ENCODE measurements around the gene TGFBR3. TPM values are rescaled to one million over a fixed set of nuclear protein-coding genes. Genes with fewer than 3 reads are reported as not detected.

The TGFBR3 gene
- total and polyA plus RNA-seq, 2 experiments from 2014 or later, result 16.2 to 26.5 TPM

- H3K4me3 ChIP-seq, result no peak overlapping the region
- no peak for TF ChIP-seq EZH2 (IDR thresholded peaks at IDR 0.05; ENCODE audit: insufficient read depth, poor library complexity, severe bottlenecking)
- TF ChIP-seq EZH2phosphoT487 (IDR thresholded peaks at IDR 0.05; ENCODE audit: insufficient read depth, low read depth), result no peak
- H3K27ac ChIP-seq, result no peak overlapping the region
- no peak overlapping the region for H3K9ac ChIP-seq
- H3K27me3 ChIP-seq (replicated peaks; ENCODE audit: insufficient read depth), result no peaks in the 10 kb centered on the region
- H3K9me2 ChIP-seq (ENCODE audit: insufficient read depth), result no peaks in the 10 kb centered on the region; the same call in 1 of the 2 replicates
- H3K9me3 ChIP-seq (ENCODE audit: low read depth), result no peaks in the 10 kb centered on the region
- 63 to 80% methylated on average over 2 of the region's 2 CpGs for WGBS, 2 experiments (ENCODE audit: low coverage in 1 of 2, low lambda C conversion rate in 2 of 2, missing lambda C conversion rate in 2 of 2)
- H3K36me3 ChIP-seq (ENCODE audit: low read depth), result no peaks in the 10 kb centered on the region
- no peaks in the 10 kb centered on the region for H4K20me1 ChIP-seq (ENCODE audit: insufficient read depth)
- H3K4me1 ChIP-seq (ENCODE audit: insufficient read depth), result peaks cover 36% of the 10 kb centered on the region
- peaks cover 40% of the 10 kb centered on the region for H3F3A ChIP-seq (ENCODE audit: insufficient read depth)
- in situ Hi-C loops (cut with MboI), result no loop called here
- no peak overlapping the region for H2AFZ ChIP-seq
- peaks cover 25% of the 10 kb centered on the region for H3K79me2 ChIP-seq (ENCODE audit: insufficient read depth)
- DNase-seq, result no peak
- no peak overlapping the region for H3K4me2 ChIP-seq (ENCODE audit: unreplicated experiment)
These were observed 114.2 kb downstream of the TGFBR3 start for GRCh38 chr1:91771717-91772116.

DNA sequence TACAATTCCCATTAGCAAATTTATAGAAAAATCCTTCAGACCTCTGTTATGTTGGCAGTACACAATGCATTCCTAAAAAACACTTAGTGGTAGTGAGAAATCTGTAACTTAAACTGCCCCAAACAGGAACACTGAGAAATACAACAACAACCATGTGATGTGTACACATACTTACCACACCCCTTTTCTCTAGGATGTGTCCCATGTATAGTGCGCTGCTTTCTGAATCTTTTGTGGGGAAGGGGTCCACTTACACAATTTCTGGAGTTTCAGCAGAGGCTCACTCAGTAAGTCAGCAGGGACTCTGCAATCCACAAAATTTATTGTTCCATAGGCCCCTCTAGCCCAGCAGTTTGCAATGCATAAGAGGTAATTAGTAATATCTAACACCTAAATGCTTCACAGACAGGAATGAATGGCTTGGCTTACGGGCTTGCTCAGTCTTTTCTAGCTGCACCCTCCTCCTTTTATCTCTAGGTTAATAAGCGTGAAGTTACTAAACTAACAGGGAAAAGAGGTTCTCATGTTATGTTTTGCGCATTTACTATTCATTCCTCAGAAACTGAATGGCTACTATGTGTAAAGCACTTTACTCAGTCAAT, 115.2 kb downstream of the TGFBR3 start:
- in situ Hi-C loops (cut with MboI), result no loop called here
- peaks cover 15% of the 10 kb centered on the region for H3K79me2 ChIP-seq (ENCODE audit: insufficient read depth)
- no peaks in the 10 kb centered on the region for H3K36me3 ChIP-seq (ENCODE audit: low read depth)

GRCh38 chr1:91769742-91770141, 116.2 kb downstream of the TGFBR3 start:
- Histone ChIP-seq H3K9ac (no peak overlapping the region), H3K4me3 (no peak overlapping the region), H3K27ac (peak overlapping the region; percentile 6; the same call in 1 of the 2 replicates), H3K4me2 (ENCODE audit: unreplicated experiment) (no peak overlapping the region), H3K9me2 (ENCODE audit: insufficient read depth) (no peaks in the 10 kb centered on the region), H4K20me1 (ENCODE audit: insufficient read depth) (no peaks in the 10 kb centered on the region), H3K79me2 (ENCODE audit: insufficient read depth) (peaks cover 8% of the 10 kb centered on the region), H3K9me3 (ENCODE audit: low read depth) (no peaks in the 10 kb centered on the region), H3K36me3 (ENCODE audit: low read depth) (no peaks in the 10 kb centered on the region), H3F3A (ENCODE audit: insufficient read depth) (peaks cover 37% of the 10 kb centered on the region), H2AFZ (no peak overlapping the region), H3K4me1 (ENCODE audit: insufficient read depth) (peaks cover 30% of the 10 kb centered on the region), H3K27me3 (replicated peaks; ENCODE audit: insufficient read depth) (no peaks in the 10 kb centered on the region)
- TF ChIP-seq EZH2phosphoT487 (IDR thresholded peaks at IDR 0.05; ENCODE audit: insufficient read depth, low read depth) (no peak), EZH2 (IDR thresholded peaks at IDR 0.05; ENCODE audit: insufficient read depth, poor library complexity, severe bottlenecking) (no peak)
- no peak for DNase-seq
- WGBS, 2 experiments (ENCODE audit: low coverage in 1 of 2, low lambda C conversion rate in 2 of 2, missing lambda C conversion rate in 2 of 2), result 61 to 67% methylated on average over 5 of the region's 5 CpGs
- in situ Hi-C loops (cut with MboI), result no loop called here

More for the DNA sequence above, 115.2 kb downstream of the TGFBR3 start:
- no peak overlapping the region for H3K4me3 ChIP-seq
- DNase-seq, result no peak
- no peaks in the 10 kb centered on the region; the same call in 1 of the 2 replicates for H3K9me2 ChIP-seq (ENCODE audit: insufficient read depth)
- H3K4me2 ChIP-seq (ENCODE audit: unreplicated experiment), result no peak overlapping the region
- H3K9ac ChIP-seq, result no peak overlapping the region
- H3F3A ChIP-seq (ENCODE audit: insufficient read depth), result peaks cover 40% of the 10 kb centered on the region
- no peaks in the 10 kb centered on the region for H4K20me1 ChIP-seq (ENCODE audit: insufficient read depth)
- 95 to 98% methylated on average over 4 of the region's 4 CpGs for WGBS, 2 experiments (ENCODE audit: low coverage in 1 of 2, low lambda C conversion rate in 2 of 2, missing lambda C conversion rate in 2 of 2)
- peaks cover 36% of the 10 kb centered on the region for H3K4me1 ChIP-seq (ENCODE audit: insufficient read depth)
- no peaks in the 10 kb centered on the region for H3K9me3 ChIP-seq (ENCODE audit: low read depth)
- no peaks in the 10 kb centered on the region for H3K27me3 ChIP-seq (replicated peaks; ENCODE audit: insufficient read depth)
- H2AFZ ChIP-seq, result no peak overlapping the region
- TF ChIP-seq EZH2phosphoT487 (IDR thresholded peaks at IDR 0.05; ENCODE audit: insufficient read depth, low read depth) (no peak), EZH2 (IDR thresholded peaks at IDR 0.05; ENCODE audit: insufficient read depth, poor library complexity, severe bottlenecking) (no peak)
- no peak overlapping the region for H3K27ac ChIP-seq

DNA sequence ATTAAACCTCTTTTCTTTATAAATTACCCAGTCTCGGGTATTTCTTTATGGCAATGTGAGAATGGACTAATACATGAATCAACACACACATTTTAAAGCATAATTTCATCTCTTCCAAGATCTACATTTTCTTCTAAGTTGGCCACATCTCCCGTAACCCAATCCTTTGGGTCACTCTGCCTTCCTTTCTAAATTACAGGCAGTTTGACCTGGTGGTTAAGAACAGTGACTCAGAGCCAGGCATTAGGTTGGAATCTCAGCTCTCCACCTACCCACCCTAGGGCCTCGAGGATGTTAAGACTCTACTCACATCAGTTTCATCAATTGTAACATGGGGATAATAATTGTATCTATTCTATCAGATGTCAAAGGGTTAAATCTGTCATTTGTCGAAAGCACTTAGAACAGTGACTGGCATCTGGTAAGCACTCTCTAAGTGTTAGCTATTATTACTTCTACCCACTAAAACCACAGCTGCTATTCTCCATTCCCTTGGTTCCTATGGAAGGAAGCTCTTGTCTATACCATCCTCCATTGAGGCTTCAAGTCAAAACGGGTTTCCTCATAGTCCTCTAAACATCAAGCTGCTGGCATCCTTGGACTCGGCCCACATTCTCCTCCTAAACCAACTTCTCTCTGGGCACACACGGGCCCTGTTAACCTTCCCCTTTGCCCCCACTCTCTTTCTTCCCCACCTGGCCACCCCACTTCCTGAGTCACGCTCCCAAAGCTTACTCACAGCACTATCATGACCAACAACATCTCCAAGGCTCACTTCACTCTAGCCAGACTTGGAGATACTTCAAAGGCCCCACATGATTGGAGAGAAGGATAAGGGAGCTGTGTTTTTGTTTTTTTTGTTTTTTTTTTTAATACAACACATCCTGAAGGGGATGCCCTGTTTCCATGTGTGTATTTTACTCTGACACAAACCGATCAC, 116.9 kb downstream of the TGFBR3 start:
- H3K27me3 ChIP-seq (replicated peaks; ENCODE audit: insufficient read depth), result no peaks in the 10 kb centered on the region
- no peak overlapping the region for H2AFZ ChIP-seq
- no peaks in the 10 kb centered on the region for H3K9me3 ChIP-seq (ENCODE audit: low read depth)
- peaks cover 23% of the 10 kb centered on the region for H3K4me1 ChIP-seq (ENCODE audit: insufficient read depth)
- H3K9me2 ChIP-seq (ENCODE audit: insufficient read depth), result no peaks in the 10 kb centered on the region
- H3K4me2 ChIP-seq (ENCODE audit: unreplicated experiment), result peak overlapping the region; percentile 7
- peak; percentile 62 for DNase-seq
- 50 to 52% methylated on average over 9 of the region's 9 CpGs for WGBS, 2 experiments (ENCODE audit: low coverage in 1 of 2, low lambda C conversion rate in 2 of 2, missing lambda C conversion rate in 2 of 2)
- no peaks in the 10 kb centered on the region for H4K20me1 ChIP-seq (ENCODE audit: insufficient read depth)
- TF ChIP-seq EZH2phosphoT487 (IDR thresholded peaks at IDR 0.05; ENCODE audit: insufficient read depth, low read depth) (no peak), EZH2 (IDR thresholded peaks at IDR 0.05; ENCODE audit: insufficient read depth, poor library complexity, severe bottlenecking) (no peak)
- H3K79me2 ChIP-seq (ENCODE audit: insufficient read depth), result peaks cover 8% of the 10 kb centered on the region
- H3K36me3 ChIP-seq (ENCODE audit: low read depth), result no peaks in the 10 kb centered on the region
- H3K4me3 ChIP-seq, result no peak overlapping the region
- H3F3A ChIP-seq (ENCODE audit: insufficient read depth), result peaks cover 30% of the 10 kb centered on the region
- in situ Hi-C loops (cut with MboI), result no loop called here
- H3K27ac ChIP-seq, result peak overlapping the region; percentile 6
- no peak overlapping the region for H3K9ac ChIP-seq

Measured in GM23248 (cell line).